Fibroblast of skin of back (primary cell): ENCODE results near the gene FIBCD1.

ENCODE experiments used
- DNase-seq: peaks from one replicate; pipeline ENCODE4 v3.0.0-alpha.2; 2013

The FIBCD1 gene

DNA sequence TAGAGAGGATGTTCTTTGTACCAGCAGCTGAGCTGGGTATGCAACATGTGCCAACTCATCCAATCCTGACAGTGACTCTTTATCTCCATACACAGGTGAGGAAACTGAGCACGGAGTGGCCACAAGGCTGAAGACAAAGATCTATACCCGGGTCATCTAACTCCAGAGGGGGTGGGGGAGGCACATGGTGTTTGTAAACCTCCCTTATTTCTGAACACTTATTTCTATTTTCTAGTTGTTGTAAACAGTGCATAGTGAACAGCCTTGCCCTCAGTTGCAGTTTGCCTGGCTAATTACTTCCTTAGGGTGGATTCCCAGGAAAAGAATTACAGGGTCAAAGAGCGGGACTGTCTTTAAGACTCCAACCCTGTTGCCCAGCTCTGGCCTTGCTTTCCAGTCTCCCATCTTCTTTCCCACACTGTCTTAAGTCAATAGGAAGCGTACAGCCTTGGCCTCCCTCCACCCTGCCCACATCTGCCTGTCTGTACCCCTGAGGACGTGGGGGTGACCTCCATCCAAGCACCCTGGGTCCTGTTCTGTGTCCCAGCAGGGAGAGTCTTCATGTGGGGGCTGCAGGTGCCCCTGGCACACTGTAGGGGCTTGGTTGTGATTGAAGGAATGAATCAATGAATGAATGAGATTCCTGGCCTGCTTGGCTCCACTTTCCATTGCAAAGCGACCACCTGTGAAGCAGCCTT, 13.2 kb upstream of the FIBCD1 start:
- DNase-seq: no peak

DNA sequence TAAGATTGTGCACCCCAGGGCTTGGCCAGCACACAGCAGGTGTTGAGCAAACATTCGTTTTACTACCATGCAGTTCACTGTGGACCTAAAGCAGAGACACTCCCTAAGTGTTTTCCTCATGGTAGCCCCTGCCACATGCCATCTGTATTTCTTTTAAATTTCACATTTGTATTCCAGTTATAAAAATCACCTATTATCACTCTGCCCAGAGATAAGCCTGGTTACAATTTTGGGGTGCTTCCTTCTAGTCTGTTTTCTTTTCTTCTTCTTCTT, 10.9 kb upstream of the FIBCD1 start:
- no peak for DNase-seq

DNA sequence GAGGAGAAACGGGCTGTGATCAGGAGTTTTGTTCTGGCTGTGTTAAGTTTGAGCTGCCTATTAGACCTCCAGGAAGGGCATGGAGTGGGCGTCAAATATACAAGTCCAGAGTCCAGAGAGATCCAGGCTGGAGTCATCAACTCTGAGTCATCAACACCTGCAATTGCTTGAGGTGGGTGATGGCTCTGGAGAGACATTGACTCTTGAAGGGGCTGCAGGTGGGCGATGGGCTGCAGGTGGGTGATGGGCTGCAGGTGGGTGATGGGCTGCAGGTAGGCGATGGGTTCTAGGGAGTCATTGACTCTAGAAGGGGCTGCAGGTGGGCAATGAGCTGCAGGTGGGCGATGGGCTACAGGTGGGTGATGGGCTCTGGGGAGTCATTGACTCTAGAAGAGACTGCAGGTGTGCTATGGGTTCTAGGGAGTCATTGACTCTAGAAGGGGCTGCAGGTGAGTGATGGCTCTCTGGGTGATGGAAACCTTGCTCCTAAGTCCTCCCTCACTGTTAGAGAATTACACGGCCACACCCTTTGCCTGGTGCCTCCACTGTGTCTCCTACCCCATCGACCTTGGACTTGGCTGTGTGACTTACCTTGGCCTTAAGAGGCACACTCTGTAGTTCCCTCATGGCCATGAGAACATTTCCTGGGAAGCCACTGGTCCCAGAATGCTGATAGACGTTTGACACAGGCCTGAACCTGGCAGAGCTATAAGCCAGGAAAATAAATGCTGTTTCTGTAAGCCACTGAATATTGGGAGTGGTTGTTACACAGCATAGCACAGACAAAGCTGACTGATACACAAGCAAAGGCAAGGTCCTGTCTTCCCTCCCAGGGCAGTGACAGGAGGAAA, 10.4 kb upstream of the FIBCD1 start:
- no peak for DNase-seq

DNA sequence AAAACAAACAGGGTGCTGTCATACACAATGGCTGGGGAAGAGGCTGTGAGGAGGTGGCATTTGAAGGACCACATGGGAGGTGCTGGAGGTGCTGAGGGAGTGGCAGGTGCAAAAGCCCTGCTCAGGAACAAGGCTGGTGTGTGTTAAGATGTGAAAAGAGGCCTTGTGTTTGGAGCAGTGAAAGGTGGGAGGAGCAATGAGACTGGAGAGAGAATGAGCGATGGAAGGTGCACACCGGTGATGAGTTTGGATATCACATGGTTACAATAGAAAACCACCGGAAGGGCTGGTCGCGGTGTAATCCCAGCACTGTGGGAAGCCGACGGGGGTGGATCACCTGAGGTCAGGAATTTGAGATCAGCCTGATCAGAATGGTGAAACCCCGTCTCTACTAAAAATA, 9.2 kb upstream of the FIBCD1 start:
- DNase-seq: no peak

DNA sequence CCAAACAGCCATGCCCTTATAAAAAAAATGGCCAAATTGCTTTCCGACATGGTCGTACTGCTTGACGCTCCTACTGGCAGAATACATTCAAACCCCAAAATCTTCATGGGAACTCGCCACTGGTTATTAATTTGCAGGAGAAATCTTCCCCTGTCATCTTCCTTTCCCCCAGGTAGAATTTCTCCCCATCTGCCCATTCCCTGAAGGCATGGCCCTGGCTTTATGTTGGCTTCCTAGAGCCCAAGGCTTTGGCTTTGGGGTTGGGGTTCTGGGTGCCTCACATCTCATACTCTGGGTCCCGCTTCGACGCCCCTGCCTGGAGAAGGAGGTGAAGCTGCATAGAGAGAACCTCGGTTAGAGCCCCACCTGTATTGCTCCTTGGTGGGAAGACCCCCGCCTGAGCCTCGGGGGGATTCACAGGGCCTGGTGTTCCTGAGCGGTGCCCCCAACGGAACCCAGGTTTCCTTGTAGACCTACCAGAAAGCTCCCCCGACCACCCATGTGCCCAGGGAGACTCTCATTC, 8.6 kb upstream of the FIBCD1 start:
- DNase-seq: no peak

DNA sequence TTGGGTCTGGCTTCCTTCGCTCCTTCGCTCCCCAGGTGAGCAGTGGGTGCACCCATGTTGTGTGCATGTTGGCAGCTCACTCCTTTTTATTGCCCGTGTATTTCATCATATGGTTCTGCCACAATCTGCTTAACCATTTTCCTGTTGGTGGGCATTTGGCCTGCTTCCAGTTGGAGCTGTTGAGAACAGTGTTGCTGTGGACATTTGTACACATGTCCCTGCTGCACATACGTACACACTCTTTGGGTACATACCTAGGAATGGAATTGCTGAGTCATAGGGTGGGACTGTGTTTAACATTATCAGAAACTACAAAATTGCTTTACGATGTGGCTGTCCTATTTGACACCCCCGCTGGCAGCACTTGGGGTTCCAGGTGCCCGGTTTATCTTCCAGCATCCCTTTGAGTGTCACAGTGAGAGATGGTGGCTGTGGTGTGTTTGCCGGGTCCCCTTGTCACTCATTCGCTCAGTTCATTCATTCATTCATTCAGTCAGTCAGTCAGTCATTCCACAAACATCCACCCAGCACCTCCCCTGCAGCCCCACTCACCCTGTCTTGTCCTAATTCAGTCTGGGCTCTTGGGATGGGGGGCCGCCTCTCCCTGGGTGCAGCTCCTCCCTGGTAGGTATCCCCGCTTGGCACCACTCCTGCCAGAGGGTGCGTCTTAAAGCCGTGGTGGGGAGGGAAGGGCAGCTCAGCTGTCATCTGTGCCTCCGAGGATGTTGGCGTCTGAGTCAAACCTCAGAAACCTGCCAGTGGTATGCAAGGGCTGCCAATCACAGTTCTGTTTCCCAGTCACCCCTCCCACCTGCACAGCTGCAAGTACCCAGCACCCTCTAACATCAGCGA, 7.9 kb upstream of the FIBCD1 start:
- DNase-seq: peak; percentile 30

DNA sequence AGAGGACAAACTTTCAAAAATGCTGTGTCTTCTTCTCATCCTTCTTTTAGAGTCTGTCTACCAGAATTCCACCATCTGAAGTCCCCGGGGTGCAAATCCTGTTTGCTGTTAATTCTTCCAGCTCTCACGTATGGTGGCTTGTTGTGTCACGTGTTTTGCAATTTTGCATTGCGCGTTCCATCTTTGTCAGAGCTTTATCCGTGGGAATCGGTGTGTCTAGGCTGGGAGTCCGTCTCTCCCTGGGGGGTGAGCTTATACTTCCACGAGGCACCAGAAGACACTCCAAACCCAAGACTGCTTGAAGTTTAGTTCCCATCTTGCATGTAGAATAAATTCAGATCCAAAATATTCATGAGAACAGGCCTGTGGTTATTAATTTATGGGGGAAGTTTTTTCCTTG, 6.1 kb upstream of the FIBCD1 start:
- no peak for DNase-seq

DNA sequence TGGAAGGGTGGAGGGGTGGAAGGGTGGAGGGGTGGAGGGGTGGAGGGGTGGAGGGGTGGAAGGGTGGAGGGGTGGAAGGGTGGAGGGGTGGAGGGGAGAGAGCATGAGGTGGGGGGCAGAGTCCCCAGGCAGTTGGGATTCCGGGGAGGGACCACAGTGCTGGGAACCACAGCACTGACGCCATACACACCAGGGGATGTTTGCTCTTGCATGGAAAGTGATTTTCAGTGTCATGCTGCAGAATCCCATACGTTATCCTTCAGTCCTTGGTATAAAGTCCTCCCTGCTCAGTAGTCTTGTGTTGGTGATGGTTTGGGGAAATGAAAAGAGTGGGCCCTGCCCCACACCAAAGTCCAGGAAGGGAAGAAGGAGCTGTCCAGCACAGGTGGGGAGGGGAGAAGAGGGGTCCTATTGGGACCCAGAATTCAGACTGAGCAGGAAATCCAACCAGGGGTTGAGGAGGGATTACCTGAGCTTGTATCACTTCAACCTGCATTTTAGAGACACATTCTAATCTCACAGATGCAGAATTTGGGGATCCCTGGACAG, 5.5 kb upstream of the FIBCD1 start:
- no peak for DNase-seq

DNA sequence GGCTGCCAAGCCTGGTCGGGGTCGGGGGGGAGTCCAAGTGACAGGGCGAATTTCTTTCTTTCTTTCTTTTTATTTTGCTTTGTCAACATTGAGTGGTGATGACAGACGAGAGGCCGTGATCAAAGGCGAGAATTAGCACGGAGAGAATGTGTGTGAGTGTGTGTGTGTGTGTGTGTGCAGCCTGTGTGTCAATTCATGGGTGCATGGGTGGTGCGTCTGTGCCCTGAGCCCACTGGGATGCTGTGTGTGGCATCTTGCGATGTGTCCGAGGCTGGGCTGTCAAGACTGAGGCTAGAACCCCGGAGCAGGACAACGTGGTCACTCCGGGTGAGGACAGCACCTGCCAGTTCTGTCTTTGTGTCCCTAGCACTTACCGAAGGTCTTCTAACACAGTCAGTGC, 4.7 kb upstream of the FIBCD1 start:
- DNase-seq: no peak

DNA sequence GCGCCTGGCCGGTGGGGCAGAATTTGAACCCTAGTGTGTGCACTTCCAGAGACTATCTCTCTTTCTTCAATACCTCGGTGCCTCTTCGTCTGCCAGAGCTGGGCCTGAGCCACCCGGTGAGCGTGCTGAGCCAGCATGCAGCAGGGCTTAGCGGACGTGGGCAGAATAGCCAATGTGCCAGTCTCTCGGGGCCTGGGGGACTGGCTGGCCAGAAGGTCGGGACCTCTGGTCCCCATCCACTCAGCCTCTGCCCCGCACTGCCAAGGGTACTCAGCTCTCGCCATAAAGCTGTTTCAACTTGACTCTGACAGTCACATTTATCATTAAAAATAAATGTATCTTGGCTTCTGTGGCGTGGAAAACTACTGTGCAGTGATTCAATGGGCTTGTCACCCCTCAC, 4.2 kb upstream of the FIBCD1 start:
- DNase-seq: no peak

DNA sequence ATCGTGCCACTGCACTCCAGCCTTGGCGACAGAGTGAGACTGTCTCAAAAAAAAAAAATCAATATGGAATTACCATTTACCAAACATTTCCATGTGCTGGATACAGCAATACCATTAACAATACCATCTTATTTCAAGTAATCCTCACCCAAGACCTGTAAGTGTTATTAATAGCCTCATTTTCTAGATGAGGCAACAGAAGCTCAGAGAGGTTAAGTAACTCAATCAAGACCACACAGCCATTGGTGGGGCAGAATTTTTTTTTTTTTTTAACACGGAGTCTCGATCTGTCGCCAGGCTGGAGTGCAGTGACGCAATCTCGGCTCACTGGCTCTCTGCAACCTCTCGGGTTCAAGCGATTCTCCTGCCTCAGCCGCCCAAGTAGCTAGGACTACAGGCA, 3.6 kb upstream of the FIBCD1 start:
- DNase-seq: no peak

DNA sequence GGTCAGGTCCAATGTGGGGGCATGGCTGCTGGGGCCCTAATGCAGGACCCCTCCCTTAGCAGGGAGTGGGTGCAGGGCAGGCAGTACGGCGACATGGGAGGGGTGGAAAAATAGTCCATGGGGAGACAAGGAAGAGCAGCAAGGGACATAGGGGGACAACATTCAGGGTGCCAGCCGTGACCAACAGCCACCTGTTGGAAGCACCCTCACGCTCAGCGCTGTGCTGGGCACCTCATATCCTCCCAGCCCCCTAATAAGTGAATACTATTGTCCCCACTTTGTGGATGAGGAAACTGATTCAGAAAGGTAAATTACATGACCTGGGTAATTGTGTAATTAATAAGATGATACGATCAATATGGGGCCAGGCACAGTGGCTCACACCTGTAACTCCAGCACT, 3.0 kb upstream of the FIBCD1 start:
- no peak for DNase-seq

DNA sequence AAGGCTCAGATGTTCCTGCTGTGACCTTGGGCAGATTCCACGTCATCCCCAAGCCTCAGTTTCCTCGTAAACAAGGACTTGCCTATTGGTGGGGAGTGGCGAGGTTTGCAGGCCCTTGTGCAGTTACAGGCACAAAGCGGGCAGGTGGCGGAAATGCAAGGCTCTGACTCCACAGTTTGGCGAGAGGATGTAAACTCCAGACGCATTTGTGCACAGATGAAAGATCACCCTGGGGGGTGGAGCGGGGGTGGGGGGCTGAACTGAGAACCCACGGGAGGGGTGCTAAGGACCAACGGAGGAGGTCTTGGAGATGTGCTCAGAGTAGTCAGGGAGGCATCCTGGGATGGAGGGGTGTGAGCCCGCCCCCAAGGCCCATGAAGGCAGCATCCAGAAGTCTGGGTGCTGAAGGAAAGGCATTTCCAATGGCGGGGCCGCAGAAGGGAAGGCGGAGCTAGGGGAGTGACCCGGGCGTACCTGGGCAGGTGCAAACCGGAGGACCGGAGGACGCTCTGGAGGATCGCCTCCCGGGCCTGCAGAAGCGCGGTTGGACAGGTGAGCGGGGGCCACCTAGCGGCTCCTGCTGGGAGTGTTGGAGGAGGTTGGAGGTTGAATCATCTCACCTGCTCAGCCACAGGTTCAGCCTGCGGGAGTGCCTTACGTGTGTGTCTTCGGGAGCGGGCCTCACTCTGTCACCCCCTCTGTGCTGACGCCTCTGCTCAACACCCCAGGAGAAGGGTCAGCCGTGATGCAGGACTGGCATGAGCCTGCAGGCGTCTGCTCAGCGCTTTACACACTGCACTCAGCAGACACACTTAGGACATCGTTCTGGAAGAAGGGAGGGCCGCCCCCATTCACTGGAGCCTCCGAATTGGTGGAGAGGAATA, 1.9 kb upstream of the FIBCD1 start:
- DNase-seq: no peak

DNA sequence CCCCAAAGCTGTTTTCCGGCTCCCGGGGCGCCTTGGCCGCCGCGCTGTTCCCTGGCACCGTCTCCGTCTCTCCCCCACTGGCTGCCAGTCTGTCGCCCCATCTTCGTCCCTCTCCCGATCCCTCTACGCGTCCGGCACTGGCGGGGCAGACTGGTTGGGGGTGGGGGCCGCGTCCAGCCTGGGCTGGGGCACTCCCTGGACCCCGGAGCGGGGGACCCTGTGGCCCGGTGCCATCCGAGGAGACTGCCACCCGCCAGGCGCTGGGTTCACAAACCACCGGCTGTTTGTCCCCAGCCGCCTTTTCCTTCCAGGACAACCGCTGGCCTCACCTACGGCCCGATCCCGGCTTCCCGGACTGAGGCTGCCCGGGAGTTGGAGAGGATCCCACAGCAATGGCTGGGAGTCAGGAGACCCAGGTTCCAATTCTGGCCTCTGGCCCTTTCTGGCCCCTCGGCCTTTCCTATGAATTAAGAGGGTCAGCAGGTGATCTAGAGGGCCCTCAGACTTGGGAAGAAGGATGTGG, 1.0 kb upstream of the FIBCD1 start:
- DNase-seq: no peak

DNA sequence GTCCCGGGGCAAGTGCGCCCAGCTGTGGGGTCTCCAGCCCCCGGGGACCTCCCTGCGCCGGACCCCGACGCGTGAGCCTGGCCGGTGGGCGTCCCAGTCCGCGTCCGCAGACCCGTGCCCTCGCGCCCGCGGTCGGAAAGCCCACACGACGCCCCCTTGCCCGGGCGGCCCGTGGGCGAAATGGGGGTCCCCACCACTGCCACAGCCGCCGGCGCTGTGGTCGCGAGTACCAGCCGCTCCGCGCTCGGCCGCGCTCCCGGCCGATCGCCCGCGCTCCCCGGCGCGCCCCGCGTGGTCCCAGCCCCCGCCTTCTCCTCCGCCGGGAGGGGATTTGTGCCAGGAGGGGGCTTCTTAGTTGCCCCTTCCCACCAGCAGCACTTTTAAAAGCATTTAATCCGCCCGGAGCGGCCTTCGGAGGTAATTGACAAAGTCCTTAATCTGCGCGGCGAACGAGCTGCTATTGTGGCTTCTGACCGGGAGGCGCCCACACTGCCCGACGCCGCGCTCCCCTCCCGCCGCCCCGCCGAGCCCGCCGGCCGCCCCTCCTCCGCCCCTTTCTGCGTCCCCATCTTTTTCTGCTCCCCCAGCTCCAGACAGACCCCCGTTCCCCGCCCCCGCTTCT, 469 bp upstream of the FIBCD1 start:
- DNase-seq: peak; percentile 27

DNA sequence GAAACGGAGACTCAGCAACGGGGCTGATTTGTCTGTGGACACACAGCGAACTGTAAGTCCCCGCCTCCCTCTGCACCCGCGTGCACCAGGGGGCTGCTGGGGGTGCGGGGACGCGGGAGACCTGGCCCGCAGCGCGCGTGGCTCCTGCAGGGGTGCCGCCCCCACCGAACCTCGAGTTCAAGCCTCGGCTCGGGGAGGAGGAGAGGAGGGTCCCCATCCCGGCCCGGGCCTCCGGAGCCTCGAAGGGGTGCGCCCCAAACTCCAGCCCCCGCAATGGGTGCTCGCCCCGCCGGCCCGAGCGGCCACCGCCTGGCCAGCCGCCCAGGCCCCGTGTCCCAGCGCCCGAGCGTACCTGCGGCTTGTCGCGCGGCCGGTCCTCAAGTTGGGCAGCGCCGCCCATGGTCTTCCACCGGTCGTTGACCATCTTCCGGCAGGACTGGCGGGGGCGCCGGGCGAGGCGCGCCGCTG, 829 bp downstream of the FIBCD1 start:
- no peak for DNase-seq

DNA sequence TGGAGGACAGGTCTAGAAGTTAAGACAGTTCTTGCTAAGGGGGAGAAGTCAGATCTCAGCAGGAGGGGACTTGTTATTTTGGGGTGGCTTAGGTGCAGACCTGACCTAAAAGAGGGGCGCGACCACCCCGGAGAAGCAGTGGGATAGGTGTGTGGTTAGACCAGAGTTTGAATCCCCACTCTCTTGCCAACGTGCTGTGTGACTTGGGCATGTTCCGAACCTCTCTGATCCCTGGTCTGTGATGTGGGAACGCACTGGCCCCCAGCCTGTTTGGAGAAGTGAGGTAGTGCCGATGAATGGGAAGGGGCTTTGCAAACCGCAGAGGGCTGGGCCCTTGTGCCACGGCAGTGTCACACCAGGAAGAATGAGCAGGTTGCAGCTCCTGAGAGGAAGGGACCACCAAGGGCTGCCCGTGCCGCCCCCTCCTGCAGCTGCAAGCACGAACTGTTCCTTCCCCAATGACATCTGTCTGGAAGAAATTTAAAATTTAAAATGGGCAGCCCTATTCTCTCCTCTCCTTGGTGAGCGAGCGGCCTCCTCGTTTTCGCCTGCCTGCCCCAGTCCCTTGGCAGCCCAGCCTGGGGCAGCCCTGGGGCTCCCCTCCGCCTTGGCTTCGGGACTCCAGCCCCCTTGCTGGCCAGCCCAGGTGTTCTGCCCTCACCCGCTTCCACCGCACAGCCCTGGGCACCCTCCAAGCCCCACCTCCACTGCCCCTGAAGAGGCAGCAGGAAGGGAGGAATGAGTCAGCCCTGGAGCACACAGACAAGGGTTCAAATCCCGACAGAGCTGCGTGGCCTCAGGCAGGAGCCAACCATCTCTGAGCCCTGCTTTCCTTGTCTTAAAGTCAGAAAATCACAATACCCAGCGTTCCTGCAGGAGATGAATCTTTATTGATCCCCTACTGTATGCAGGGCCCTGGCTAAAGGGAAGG, 1.6 kb downstream of the FIBCD1 start:
- DNase-seq: no peak

DNA sequence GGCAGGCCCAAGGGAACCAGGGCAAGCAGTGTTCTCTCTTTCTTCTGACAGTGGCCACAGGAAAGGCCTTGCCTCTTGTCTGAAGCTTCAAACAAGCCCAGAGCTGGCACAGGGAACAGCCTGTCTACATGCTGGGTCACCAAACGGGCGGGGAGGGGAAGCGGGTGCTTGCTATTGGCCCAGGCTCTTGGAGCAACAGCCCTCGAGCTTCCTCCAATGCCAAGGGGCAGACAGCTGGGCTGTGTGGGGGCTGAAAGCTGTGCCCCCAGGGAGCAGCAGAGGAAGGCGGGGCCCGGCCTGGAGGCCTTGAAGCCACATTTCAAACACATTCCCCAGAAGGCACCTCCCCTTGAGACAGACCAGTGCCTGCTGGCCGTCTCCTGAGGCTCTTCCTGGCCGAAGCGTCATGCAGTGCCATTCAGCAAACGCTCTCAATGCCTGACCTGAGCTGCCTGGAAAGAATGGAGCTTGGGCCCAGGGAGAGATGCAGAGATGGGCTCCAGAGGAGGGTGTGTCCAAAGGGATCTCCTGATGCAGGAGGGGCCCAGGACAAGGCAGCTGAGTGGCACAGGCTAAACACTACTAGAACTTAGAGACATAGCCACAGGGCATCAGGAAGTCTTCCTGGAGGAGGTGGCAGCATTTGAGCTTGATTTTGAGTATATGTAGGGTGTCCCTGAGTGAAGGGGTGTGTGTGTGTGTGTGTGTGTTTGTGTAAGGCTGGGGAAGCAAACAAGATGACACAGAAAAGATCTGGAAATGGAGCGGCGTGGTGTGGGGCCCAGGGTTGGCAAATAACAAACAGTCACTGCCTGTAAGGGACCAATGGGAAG, 2.5 kb downstream of the FIBCD1 start:
- peak; percentile 86 for DNase-seq
